HEK293 (cell line): Measurements from ENCODE around the gene EVI5L.

Source experiments
- ELK4 ChIP-seq: IDR thresholded peaks from 2 replicates; pipeline ENCODE4 v1.6.1; 2011; ENCODE audit warnings: mild to moderate bottlenecking, low read depth, low read length, borderline replicate concordance
- HOXC10 ChIP-seq: sonication (generic); formaldehyde crosslinking; IDR thresholded peaks from 2 replicates; pipeline ENCODE4 v1.8.1; 2023; ENCODE audit warnings: mild to moderate bottlenecking, missing genetic modification reagents
- MZF1 ChIP-seq: fragments of 450-650 bp; formaldehyde crosslinking; IDR thresholded peaks from 2 replicates; pipeline ENCODE4 v1.5.1; 2017; ENCODE audit warnings: missing biosample characterization, missing genetic modification characterization, borderline replicate concordance
- SP3 ChIP-seq: fragments of 450-650 bp; formaldehyde crosslinking; IDR thresholded peaks from 2 replicates; pipeline ENCODE4 v1.5.1; 2016; ENCODE audit warnings: missing biosample characterization, missing genetic modification characterization
- TSHZ1 ChIP-seq: fragments of 450-650 bp; formaldehyde crosslinking; IDR thresholded peaks from 2 replicates; pipeline ENCODE4 v1.5.1; 2016; ENCODE audit warnings: missing biosample characterization, missing genetic modification characterization, borderline replicate concordance
- YY1 ChIP-seq: fragments of 450-650 bp; formaldehyde crosslinking; IDR thresholded peaks from 2 replicates; pipeline ENCODE4 v1.5.1; 2018; ENCODE audit warnings: missing biosample characterization, missing genetic modification characterization
- ZBTB20 ChIP-seq: fragments of 450-650 bp; formaldehyde crosslinking; IDR thresholded peaks from 2 replicates; pipeline ENCODE4 v1.5.1; 2016; ENCODE audit warnings: missing biosample characterization, missing genetic modification characterization
- ZBTB21 ChIP-seq: fragments of 450-650 bp; formaldehyde crosslinking; IDR thresholded peaks from 2 replicates; pipeline ENCODE4 v1.5.1; 2017; ENCODE audit warnings: missing biosample characterization, missing genetic modification characterization
- ZBTB8A ChIP-seq: fragments of 450-650 bp; formaldehyde crosslinking; IDR thresholded peaks from 2 replicates; pipeline ENCODE4 v1.5.1; 2016; ENCODE audit warnings: missing biosample characterization, missing genetic modification characterization
- ZEB2 ChIP-seq: fragments of 450-650 bp; formaldehyde crosslinking; IDR thresholded peaks from 2 replicates; pipeline ENCODE4 v1.5.1; 2016; ENCODE audit warnings: missing biosample characterization, missing genetic modification characterization
- ZFP41 ChIP-seq: fragments of 450-650 bp; formaldehyde crosslinking; IDR thresholded peaks from 2 replicates; pipeline ENCODE4 v1.5.1; 2016; ENCODE audit warnings: missing biosample characterization, missing genetic modification characterization, borderline replicate concordance
- ZNF202 ChIP-seq: fragments of 450-650 bp; formaldehyde crosslinking; IDR thresholded peaks from 2 replicates; pipeline ENCODE4 v1.5.1; 2016; ENCODE audit warnings: missing biosample characterization, missing genetic modification characterization, borderline replicate concordance
- ZNF221 ChIP-seq: fragments of 450-650 bp; formaldehyde crosslinking; IDR thresholded peaks from 2 replicates; pipeline ENCODE4 v1.5.1; 2017; ENCODE audit warnings: missing biosample characterization, missing genetic modification characterization, borderline replicate concordance
- ZNF248 ChIP-seq: fragments of 450-650 bp; formaldehyde crosslinking; IDR thresholded peaks from 2 replicates; pipeline ENCODE4 v1.5.1; 2017; ENCODE audit warnings: missing biosample characterization, missing genetic modification characterization
- ZNF280C ChIP-seq: fragments of 450-650 bp; formaldehyde crosslinking; IDR thresholded peaks from 2 replicates; pipeline ENCODE4 v1.5.1; 2016; ENCODE audit warnings: missing biosample characterization, missing genetic modification characterization
- ZNF292 ChIP-seq: fragments of 450-650 bp; formaldehyde crosslinking; IDR thresholded peaks from 2 replicates; pipeline ENCODE4 v1.5.1; 2016; ENCODE audit warnings: low read depth, missing biosample characterization, missing genetic modification characterization, borderline replicate concordance
- ZNF302 ChIP-seq: fragments of 450-650 bp; formaldehyde crosslinking; IDR thresholded peaks from 2 replicates; pipeline ENCODE4 v1.5.1; 2016; ENCODE audit warnings: missing biosample characterization, missing genetic modification characterization, low read depth
- ZNF394 ChIP-seq: fragments of 450-650 bp; formaldehyde crosslinking; IDR thresholded peaks from 2 replicates; pipeline ENCODE4 v1.5.1; 2016; ENCODE audit warnings: missing biosample characterization, missing genetic modification characterization, mild to moderate bottlenecking, moderate library complexity, borderline replicate concordance
- ZNF423 ChIP-seq: fragments of 450-650 bp; formaldehyde crosslinking; IDR thresholded peaks from 2 replicates; pipeline ENCODE4 v1.5.1; 2016; ENCODE audit warnings: missing biosample characterization, missing genetic modification characterization
- ZNF473 ChIP-seq: fragments of 450-650 bp; formaldehyde crosslinking; IDR thresholded peaks from 2 replicates; pipeline ENCODE4 v1.5.1; 2017; ENCODE audit warnings: missing biosample characterization, missing genetic modification characterization
- ZNF521 ChIP-seq: fragments of 450-650 bp; formaldehyde crosslinking; IDR thresholded peaks from 2 replicates; pipeline ENCODE4 v1.5.1; 2017; ENCODE audit warnings: missing biosample characterization, mild to moderate bottlenecking, missing genetic modification characterization
- ZNF585B ChIP-seq: fragments of 450-650 bp; formaldehyde crosslinking; IDR thresholded peaks from 2 replicates; pipeline ENCODE4 v1.5.1; 2016; ENCODE audit warnings: missing biosample characterization, missing genetic modification characterization
- ZNF600 ChIP-seq: fragments of 450-650 bp; formaldehyde crosslinking; IDR thresholded peaks from 2 replicates; pipeline ENCODE4 v1.5.1; 2016; ENCODE audit warnings: missing biosample characterization, missing genetic modification characterization
- ZNF610 ChIP-seq: fragments of 450-650 bp; formaldehyde crosslinking; IDR thresholded peaks from 2 replicates; pipeline ENCODE4 v1.5.1; 2016; ENCODE audit warnings: missing biosample characterization, missing genetic modification characterization, borderline replicate concordance
- ZNF701 ChIP-seq: fragments of 450-650 bp; formaldehyde crosslinking; IDR thresholded peaks from 2 replicates; pipeline ENCODE4 v1.5.1; 2016; ENCODE audit warnings: missing biosample characterization, missing genetic modification characterization
- ZNF792 ChIP-seq: fragments of 450-650 bp; formaldehyde crosslinking; IDR thresholded peaks from 2 replicates; pipeline ENCODE4 v1.5.1; 2016; ENCODE audit warnings: missing biosample characterization, missing genetic modification characterization
- TF ChIP-seq, protein P1 (sequence below): fragments of 450-650 bp; formaldehyde crosslinking; IDR thresholded peaks from 2 replicates; pipeline ENCODE4 v1.5.1; 2016; ENCODE audit warnings: missing biosample characterization, missing genetic modification characterization
- TF ChIP-seq, protein P2 (sequence below): fragments of 450-650 bp; formaldehyde crosslinking; IDR thresholded peaks from 2 replicates; pipeline ENCODE4 v1.5.1; 2016; ENCODE audit warnings: missing biosample characterization, missing genetic modification characterization
- TF ChIP-seq, protein P3 (sequence below): fragments of 450-650 bp; IDR thresholded peaks from 2 replicates; pipeline ENCODE4 v1.5.1; 2018; ENCODE audit warnings: missing biosample characterization, mild to moderate bottlenecking, missing genetic modification characterization

Gene EVI5L

DNA sequence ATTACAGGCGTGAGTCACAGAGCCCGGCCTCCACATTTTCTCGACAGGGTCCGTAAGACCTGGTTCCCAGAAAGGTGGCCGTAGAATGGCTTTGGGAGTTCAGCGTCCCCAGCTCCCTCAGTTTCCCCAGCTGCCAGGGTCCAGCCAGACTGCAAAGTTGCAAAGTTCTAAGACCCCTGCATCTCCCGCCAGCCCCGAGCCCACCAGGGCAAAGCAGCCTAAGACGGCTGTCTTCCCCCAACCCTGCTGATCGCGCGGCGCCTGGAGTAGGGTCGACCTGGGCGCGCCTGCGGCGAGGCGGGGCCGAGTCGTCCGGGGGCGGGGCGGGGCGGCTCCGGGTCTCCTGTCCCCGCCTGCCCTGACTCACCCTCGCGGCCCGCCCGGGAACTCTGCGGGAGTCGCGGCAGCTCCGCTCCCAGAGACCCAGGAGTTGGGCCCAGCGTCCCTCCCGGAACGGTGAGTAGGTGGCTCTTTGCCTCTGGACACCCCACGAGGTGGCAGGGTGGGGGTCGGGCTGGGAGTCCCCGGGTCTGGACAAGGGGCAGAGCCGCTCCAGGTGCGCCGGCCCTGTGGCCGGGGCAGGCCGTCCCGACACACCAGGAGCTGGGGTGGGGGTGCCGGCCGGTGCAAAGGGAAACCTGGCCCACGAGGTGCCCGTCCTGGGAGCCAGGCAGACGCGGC, 58.3 kb downstream of the EVI5L start, which contains the start of gene LRRC8E (continued):
- TF ChIP-seq ZNF280C (tag by site-specific recombination) (no peak), ZNF248 (no peak), ZBTB20 (tag by site-specific recombination) (peak; percentile 89), TSHZ1 (tag by site-specific recombination) (no peak), ZNF792 (tag by site-specific recombination) (no peak), ZNF202 (tag by site-specific recombination) (no peak), ZNF292 (tag by site-specific recombination) (no peak), ZNF610 (tag by site-specific recombination) (no peak), ZNF423 (tag by site-specific recombination) (no peak), ZBTB21 (no peak), ZBTB8A (tag by site-specific recombination) (peak; percentile 50), ZNF221 (tag by site-specific recombination) (no peak), ZNF585B (tag by site-specific recombination) (no peak), MZF1 (tag by site-specific recombination) (no peak), ZNF521 (tag by site-specific recombination) (no peak), ZNF302 (tag by site-specific recombination) (no peak), ELK4 (no peak), ZNF473 (tag by site-specific recombination) (no peak), HOXC10 (CRISPR knock-in tag) (no peak), YY1 (no peak), ZNF600 (peak; percentile 74), ZFP41 (tag by site-specific recombination) (no peak), SP3 (tag by site-specific recombination) (peak; percentile 68), ZEB2 (tag by site-specific recombination) (peak; percentile 71), ZNF701 (tag by site-specific recombination) (no peak), ZNF394 (no peak)
- TF ChIP-seq, protein P1, sequence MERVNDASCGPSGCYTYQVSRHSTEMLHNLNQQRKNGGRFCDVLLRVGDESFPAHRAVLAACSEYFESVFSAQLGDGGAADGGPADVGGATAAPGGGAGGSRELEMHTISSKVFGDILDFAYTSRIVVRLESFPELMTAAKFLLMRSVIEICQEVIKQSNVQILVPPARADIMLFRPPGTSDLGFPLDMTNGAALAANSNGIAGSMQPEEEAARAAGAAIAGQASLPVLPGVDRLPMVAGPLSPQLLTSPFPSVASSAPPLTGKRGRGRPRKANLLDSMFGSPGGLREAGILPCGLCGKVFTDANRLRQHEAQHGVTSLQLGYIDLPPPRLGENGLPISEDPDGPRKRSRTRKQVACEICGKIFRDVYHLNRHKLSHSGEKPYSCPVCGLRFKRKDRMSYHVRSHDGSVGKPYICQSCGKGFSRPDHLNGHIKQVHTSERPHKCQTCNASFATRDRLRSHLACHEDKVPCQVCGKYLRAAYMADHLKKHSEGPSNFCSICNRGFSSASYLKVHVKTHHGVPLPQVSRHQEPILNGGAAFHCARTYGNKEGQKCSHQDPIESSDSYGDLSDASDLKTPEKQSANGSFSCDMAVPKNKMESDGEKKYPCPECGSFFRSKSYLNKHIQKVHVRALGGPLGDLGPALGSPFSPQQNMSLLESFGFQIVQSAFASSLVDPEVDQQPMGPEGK (tag by site-specific recombination) = peak; percentile 62; the same call in 1 of the 2 replicates
- TF ChIP-seq, protein P2, sequence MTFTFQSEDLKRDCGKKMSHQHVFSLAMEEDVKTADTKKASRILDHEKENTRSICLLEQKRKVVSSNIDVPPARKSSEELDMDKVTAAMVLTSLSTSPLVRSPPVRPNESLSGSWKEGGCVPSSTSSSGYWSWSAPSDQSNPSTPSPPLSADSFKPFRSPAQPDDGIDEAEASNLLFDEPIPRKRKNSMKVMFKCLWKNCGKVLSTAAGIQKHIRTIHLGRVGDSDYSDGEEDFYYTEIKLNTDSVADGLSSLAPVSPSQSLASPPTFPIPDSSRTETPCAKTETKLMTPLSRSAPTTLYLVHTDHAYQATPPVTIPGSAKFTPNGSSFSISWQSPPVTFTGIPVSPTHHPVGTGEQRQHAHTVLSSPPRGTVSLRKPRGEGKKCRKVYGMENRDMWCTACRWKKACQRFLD (tag by site-specific recombination) = 0 out of 2 replicates have a peak, but pooled peaks have one; percentile 33
- TF ChIP-seq, protein P3, sequence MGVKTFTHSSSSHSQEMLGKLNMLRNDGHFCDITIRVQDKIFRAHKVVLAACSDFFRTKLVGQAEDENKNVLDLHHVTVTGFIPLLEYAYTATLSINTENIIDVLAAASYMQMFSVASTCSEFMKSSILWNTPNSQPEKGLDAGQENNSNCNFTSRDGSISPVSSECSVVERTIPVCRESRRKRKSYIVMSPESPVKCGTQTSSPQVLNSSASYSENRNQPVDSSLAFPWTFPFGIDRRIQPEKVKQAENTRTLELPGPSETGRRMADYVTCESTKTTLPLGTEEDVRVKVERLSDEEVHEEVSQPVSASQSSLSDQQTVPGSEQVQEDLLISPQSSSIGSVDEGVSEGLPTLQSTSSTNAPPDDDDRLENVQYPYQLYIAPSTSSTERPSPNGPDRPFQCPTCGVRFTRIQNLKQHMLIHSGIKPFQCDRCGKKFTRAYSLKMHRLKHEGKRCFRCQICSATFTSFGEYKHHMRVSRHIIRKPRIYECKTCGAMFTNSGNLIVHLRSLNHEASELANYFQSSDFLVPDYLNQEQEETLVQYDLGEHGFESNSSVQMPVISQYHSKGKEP (tag by site-specific recombination) = no peak
